IPS DF 19.7 (cell line): ENCODE measurements around the gene ZNF689.
A peak's percentile ranks its signal among the peaks of the same experiment; 100 is the strongest.
"Not testable (repeated sequence)": the region's sequence is repeated elsewhere in the genome, so short reads cannot be mapped to it uniquely, and the experiment has no call there.

Source experiments
- DNase-seq: peaks from one replicate; pipeline ENCODE4 v3.0.0-alpha.2; 2013; ENCODE audit warnings: low read depth, low spot score

Gene ZNF689

GRCh38 chr16:30600215-30600614 lies 10.0 kb downstream of the ZNF689 start:
- no peak for DNase-seq

GRCh38 chr16:30592871-30593270 lies 17.3 kb downstream of the ZNF689 start:
- DNase-seq, result no peak

- DNase-seq, result not testable (repeated sequence)
These were observed 19.3 kb downstream of the ZNF689 start for GRCh38 chr16:30590869-30591268.

- not testable (repeated sequence) for DNase-seq
These were observed 20.6 kb downstream of the ZNF689 start for GRCh38 chr16:30589582-30589981.

- DNase-seq, result no peak
These were observed 21.5 kb downstream of the ZNF689 start for GRCh38 chr16:30588651-30589050.

GRCh38 chr16:30585400-30586191 lies 24.6 kb downstream of the ZNF689 start, which contains the start of gene ZNF785:
Gene ZNF785 (minus strand): TSS chr16:30585697. CDS start chr16:30585611, 86 bp downstream.
- peak; percentile 98 for DNase-seq

GRCh38 chr16:30585022-30585399 lies 25.2 kb downstream of the ZNF689 start:
- no peak for DNase-seq

GRCh38 chr16:30582611-30583340 lies 27.4 kb downstream of the ZNF689 start:
- no peak for DNase-seq

- DNase-seq, result no peak
These were observed 28.7 kb downstream of the ZNF689 start for GRCh38 chr16:30581457-30581856.

- DNase-seq, result no peak
These were observed 35.5 kb downstream of the ZNF689 start for GRCh38 chr16:30574678-30575077.

GRCh38 chr16:30571445-30572322 lies 38.5 kb downstream of the ZNF689 start, which contains the start of gene ZNF688:
Gene ZNF688 (minus strand): TSS chr16:30571714. CDS start chr16:30571629, 85 bp downstream.
- DNase-seq, result peak; percentile 90

GRCh38 chr16:30570636-30571444 lies 39.3 kb downstream of the ZNF689 start:
- no peak for DNase-seq

GRCh38 chr16:30569746-30570635 lies 40.2 kb downstream of the ZNF689 start:
- DNase-seq, result no peak

GRCh38 chr16:30569281-30569680 lies 40.9 kb downstream of the ZNF689 start:
- no peak for DNase-seq

GRCh38 chr16:30567991-30568638 lies 42.1 kb downstream of the ZNF689 start:
- DNase-seq, result no peak

- no peak for DNase-seq
These were observed 42.8 kb downstream of the ZNF689 start for GRCh38 chr16:30567160-30567990.

GRCh38 chr16:30566531-30566930 lies 43.7 kb downstream of the ZNF689 start:
- no peak for DNase-seq

GRCh38 chr16:30565984-30566383 lies 44.2 kb downstream of the ZNF689 start:
- no peak for DNase-seq
